NCI-H187 (cell line): ENCODE results near the gene TGFBR3L.
A peak's percentile ranks its signal among the peaks of the same experiment; 100 is the strongest.
"Not testable (repeated sequence)": the region's sequence is repeated elsewhere in the genome, so short reads cannot be mapped to it uniquely, and the experiment has no call there.

Experiments
- DNase-seq, 2 experiments: peaks; one replicate each; lab custom pipeline; 2025; lab: John Stamatoyannopoulos, UW

Gene TGFBR3L

GRCh38 chr19:7917267-7918061, 2.8 kb downstream of the TGFBR3L start:
- DNase-seq, result no peak

GRCh38 chr19:7918062-7918614, 3.5 kb downstream of the TGFBR3L start:
- not testable (repeated sequence) for DNase-seq

GRCh38 chr19:7918615-7919421, 4.2 kb downstream of the TGFBR3L start:
- no peak for DNase-seq

GRCh38 chr19:7919610-7920518, 5.2 kb downstream of the TGFBR3L start, which contains the start of gene SNAPC2:
TSS of gene SNAPC2 (plus strand) at chr19:7920338. CDS start at chr19:7920367, 29 bp downstream.
- DNase-seq, result peak; percentile 70

GRCh38 chr19:7920519-7921301, 6.1 kb downstream of the TGFBR3L start:
- DNase-seq, result peak; percentile 70 to 92

GRCh38 chr19:7921302-7921966, 6.8 kb downstream of the TGFBR3L start:
- no peak for DNase-seq

- no peak for DNase-seq
These were observed 7.6 kb downstream of the TGFBR3L start for GRCh38 chr19:7921967-7922835.

- DNase-seq, result no peak
These were observed 8.2 kb downstream of the TGFBR3L start for GRCh38 chr19:7922836-7923195.

- no peak for DNase-seq
These were observed 8.9 kb downstream of the TGFBR3L start for GRCh38 chr19:7923295-7924191.

GRCh38 chr19:7924241-7924640, 9.6 kb downstream of the TGFBR3L start:
- DNase-seq, result no peak

- DNase-seq, result no peak
These were observed 10.1 kb downstream of the TGFBR3L start for GRCh38 chr19:7924651-7925170.

GRCh38 chr19:7925171-7925851, 10.7 kb downstream of the TGFBR3L start:
- DNase-seq, result no peak

GRCh38 chr19:7926021-7926726, 11.5 kb downstream of the TGFBR3L start, which contains the start of gene CTXN1:
TSS of gene CTXN1 (minus strand) at chr19:7926135. CDS start at chr19:7925538, 597 bp downstream.
- peak; percentile 2 to 29 for DNase-seq

- DNase-seq, result no peak
These were observed 12.3 kb downstream of the TGFBR3L start for GRCh38 chr19:7926727-7927604.

- no peak for DNase-seq
These were observed 13.1 kb downstream of the TGFBR3L start for GRCh38 chr19:7927605-7928333.
